Activated CD8-positive, alpha-beta memory T cell treated with anti-CD3 and anti-CD28 coated beads, Interleukin-2, amount 50 U/mL, for 1 hour (primary cell): ENCODE data around the gene C10orf62.
A peak's percentile ranks its signal among the peaks of the same experiment; 100 is the strongest.
"Not testable (repeated sequence)": the region's sequence is repeated elsewhere in the genome, so short reads cannot be mapped to it uniquely, and the experiment has no call there.

Source experiments
- DNase-seq: peaks from one replicate; pipeline ENCODE4 v3.0.0-alpha.2; 2020; ENCODE audit errors: extremely low read depth

The C10orf62 gene

GRCh38 chr10:97627731-97628130 lies 38.2 kb downstream of the C10orf62 start:
- DNase-seq, result no peak

- DNase-seq, result no peak
Measured at GRCh38 chr10:97628228-97628627, 38.7 kb downstream of the C10orf62 start.

- no peak for DNase-seq
Measured at GRCh38 chr10:97629289-97629688, 39.8 kb downstream of the C10orf62 start.

- no peak for DNase-seq
Measured at GRCh38 chr10:97631098-97631497, 41.6 kb downstream of the C10orf62 start.

GRCh38 chr10:97632949-97633884 lies 43.7 kb downstream of the C10orf62 start, which contains the start of gene MORN4:
Gene MORN4, minus strand, starts transcription at chr10:97633500. Its CDS starts 13,847 bp downstream, at chr10:97619653.
- peak; percentile 89 for DNase-seq

- no peak for DNase-seq
Measured at GRCh38 chr10:97633921-97634320, 44.4 kb downstream of the C10orf62 start.

GRCh38 chr10:97635577-97635976 lies 46.1 kb downstream of the C10orf62 start:
- DNase-seq, result no peak

GRCh38 chr10:97639090-97639489 lies 49.6 kb downstream of the C10orf62 start:
- DNase-seq, result not testable (repeated sequence)

- DNase-seq, result peak; percentile 99
Measured at GRCh38 chr10:97640174-97640867, 50.8 kb downstream of the C10orf62 start, which contains the start of gene PI4K2A. Gene PI4K2A, plus strand, starts transcription at chr10:97640671. Its CDS starts 72 bp downstream, at chr10:97640743.
